Epithelial cell of proximal tubule (primary cell): Measurements from ENCODE around the gene GJD3. TPM values are rescaled to one million over a fixed set of nuclear protein-coding genes. Genes with fewer than 3 reads are reported as not detected.

Source experiments
- DNase-seq: peaks from one replicate; pipeline ENCODE4 v3.0.0-alpha.2; 2011; ENCODE audit warnings: low read depth
- H3K4me3 ChIP-seq: 2 replicates; pipeline ENCODE4 v1.5.1; 2011; ENCODE audit warnings: low read depth, mild to moderate bottlenecking, low read length
- total RNA-seq: library from RNA; depleted of rRNA; stranded (reverse); fragments of >200 nt; gene quantifications from 2 replicates; pipeline ENCODE4 v1.2.3, GENCODE V29; 2015
- TF ChIP-seq, protein P1 (sequence below): conservative IDR thresholded peaks from 2 replicates; pipeline ENCODE4 v1.5.1; 2012; ENCODE audit warnings: low read depth, mild to moderate bottlenecking, low read length

Gene GJD3
- total RNA-seq, 1 donor from 2014 or later: not detected

DNA sequence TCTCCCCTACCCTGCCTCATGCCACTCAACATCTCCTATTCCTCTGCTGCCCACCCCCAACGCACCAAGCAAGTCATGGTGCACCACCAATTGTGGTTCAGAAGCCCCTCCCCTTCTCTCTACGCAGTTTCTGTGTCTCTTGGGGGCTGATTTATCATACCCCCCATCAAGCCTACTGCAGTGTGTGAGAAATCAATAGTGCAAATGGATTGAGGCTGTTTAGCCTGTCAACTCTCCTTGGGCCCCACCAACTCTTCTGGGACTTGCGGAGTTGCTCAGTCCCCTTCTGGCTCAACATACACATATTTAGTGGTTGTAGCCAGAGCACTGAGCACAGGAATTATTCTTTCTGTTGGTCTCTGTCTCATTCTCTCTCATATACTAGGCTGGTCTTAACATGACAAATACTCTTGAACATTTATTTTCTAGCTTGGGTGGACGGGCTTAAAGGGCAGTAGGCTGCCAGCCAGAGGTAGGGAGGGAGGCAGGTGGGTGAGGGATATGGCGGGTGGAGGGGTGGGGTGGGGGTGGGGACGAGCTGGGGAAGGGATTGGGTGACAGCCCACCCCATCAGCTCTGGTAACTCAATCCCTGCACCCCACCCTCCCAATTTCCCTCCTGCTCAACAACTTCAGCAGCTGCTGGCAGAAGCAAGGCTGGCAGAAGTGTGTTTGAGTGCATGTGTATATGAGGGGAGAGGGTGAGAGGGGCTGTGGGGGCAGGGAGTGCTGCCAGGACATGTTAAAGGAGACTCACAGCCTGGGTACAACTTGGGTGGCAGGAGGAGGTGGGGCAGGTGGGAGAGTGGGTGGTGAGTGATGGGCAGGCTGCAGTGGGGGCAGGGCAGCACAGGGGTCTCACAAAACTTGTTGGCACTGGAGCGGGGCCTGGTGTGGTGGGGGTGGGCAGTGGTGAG, 50.6 kb downstream of the GJD3 start:
- H3K4me3 ChIP-seq: no peak overlapping the region
- no peak for DNase-seq
- TF ChIP-seq, protein P1, sequence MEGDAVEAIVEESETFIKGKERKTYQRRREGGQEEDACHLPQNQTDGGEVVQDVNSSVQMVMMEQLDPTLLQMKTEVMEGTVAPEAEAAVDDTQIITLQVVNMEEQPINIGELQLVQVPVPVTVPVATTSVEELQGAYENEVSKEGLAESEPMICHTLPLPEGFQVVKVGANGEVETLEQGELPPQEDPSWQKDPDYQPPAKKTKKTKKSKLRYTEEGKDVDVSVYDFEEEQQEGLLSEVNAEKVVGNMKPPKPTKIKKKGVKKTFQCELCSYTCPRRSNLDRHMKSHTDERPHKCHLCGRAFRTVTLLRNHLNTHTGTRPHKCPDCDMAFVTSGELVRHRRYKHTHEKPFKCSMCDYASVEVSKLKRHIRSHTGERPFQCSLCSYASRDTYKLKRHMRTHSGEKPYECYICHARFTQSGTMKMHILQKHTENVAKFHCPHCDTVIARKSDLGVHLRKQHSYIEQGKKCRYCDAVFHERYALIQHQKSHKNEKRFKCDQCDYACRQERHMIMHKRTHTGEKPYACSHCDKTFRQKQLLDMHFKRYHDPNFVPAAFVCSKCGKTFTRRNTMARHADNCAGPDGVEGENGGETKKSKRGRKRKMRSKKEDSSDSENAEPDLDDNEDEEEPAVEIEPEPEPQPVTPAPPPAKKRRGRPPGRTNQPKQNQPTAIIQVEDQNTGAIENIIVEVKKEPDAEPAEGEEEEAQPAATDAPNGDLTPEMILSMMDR: no peak

Other genes with a start within 250 kb of the GJD3 start
- gene MSL1, start 242.8 kb downstream of the GJD3 start, total RNA-seq: 44.5 and 59.3 TPM in 2 replicates
- gene CASC3, start 224.2 kb downstream of the GJD3 start, total RNA-seq: 40.9 and 58.9 TPM in 2 replicates
- gene RAPGEFL1, start 187.3 kb downstream of the GJD3 start, total RNA-seq: 2.1 and 2.8 TPM in 2 replicates
- gene WIPF2, start 145.4 kb downstream of the GJD3 start, total RNA-seq: 7.5 and 12.5 TPM in 2 replicates
- gene CDC6, start 76.9 kb downstream of the GJD3 start, total RNA-seq: 49.2 and 66.5 TPM in 2 replicates
- 19.5 and 21.9 TPM in 2 replicates for gene RARA, start 55.6 kb downstream of the GJD3 start, total RNA-seq
- gene TOP2A, start 53.2 kb upstream of the GJD3 start, total RNA-seq: 198 and 206 TPM in 2 replicates
- gene IGFBP4, start 78.7 kb upstream of the GJD3 start, total RNA-seq: 57.6 and 67.7 TPM in 2 replicates
- gene TNS4, start 136.9 kb upstream of the GJD3 start, total RNA-seq: 0.51 TPM in 1 of 2 replicates, not detected in the other
- gene CCR7, start 200.7 kb upstream of the GJD3 start, total RNA-seq: not detected in 2 replicates